Osteoblast (primary cell): ENCODE results near the gene NR2E3. TPM values are rescaled to one million over a fixed set of nuclear protein-coding genes. Genes with fewer than 3 reads are reported as not detected.

ENCODE experiments used
- DNase-seq: peaks from one replicate; pipeline ENCODE4 v3.0.0; 2011; ENCODE audit warnings: low spot score, mixed read lengths; ENCODE audit not compliant: insufficient read length; ENCODE audit errors: missing footprints
- H2AFZ ChIP-seq: 2 replicates; pipeline ENCODE4 v1.6.0; 2011; ENCODE audit warnings: mild to moderate bottlenecking, low read length
- H3K27ac ChIP-seq: 2 replicates; pipeline ENCODE4 v1.5.1; 2011; ENCODE audit warnings: mild to moderate bottlenecking, low read depth, low read length, moderate library complexity
- H3K27me3 ChIP-seq: 2 replicates; pipeline ENCODE4 v1.6.0; 2012; ENCODE audit warnings: mild to moderate bottlenecking, control low read depth, inconsistent platforms, low read length, moderate library complexity; ENCODE audit not compliant: insufficient read depth
- H3K36me3 ChIP-seq: 2 replicates; pipeline ENCODE4 v1.5.1; 2011; ENCODE audit warnings: mild to moderate bottlenecking, low read length, control low read depth, moderate library complexity; ENCODE audit not compliant: insufficient read depth
- H3K4me1 ChIP-seq: 2 replicates; pipeline ENCODE4 v1.5.1; 2011; ENCODE audit warnings: mild to moderate bottlenecking, low read length, control low read depth, moderate library complexity; ENCODE audit not compliant: insufficient read depth
- H3K4me2 ChIP-seq: 2 replicates; pipeline ENCODE4 v1.6.0; 2011; ENCODE audit warnings: mild to moderate bottlenecking, low read length; ENCODE audit not compliant: insufficient read depth
- H3K4me3 ChIP-seq: fragments of 200-600 bp; sonication (generic); 3 replicates; pipeline ENCODE4 v1.5.1; 2012; ENCODE audit warnings: mild to moderate bottlenecking, low read length, inconsistent platforms; ENCODE audit not compliant: insufficient read depth
- H3K79me2 ChIP-seq: 2 replicates; pipeline ENCODE4 v1.6.0; 2012; ENCODE audit warnings: mild to moderate bottlenecking, low read length, control low read depth, inconsistent platforms; ENCODE audit not compliant: insufficient read depth
- H3K9me3 ChIP-seq: 2 replicates; pipeline ENCODE4 v1.5.1; 2011; ENCODE audit warnings: low read depth, low read length, control low read depth
- H4K20me1 ChIP-seq: 2 replicates; pipeline ENCODE4 v1.6.0; 2012; ENCODE audit warnings: mild to moderate bottlenecking, low read length, control low read depth; ENCODE audit not compliant: insufficient read depth
- CTCF ChIP-seq: IDR thresholded peaks from 2 replicates; pipeline ENCODE4 v1.5.1; 2011; ENCODE audit warnings: mild to moderate bottlenecking, low read depth, low read length, moderate library complexity; ENCODE audit errors: extremely low read depth
- total RNA-seq: library from RNA; depleted of rRNA; stranded (reverse); fragments of >200 nt; gene quantifications from 2 replicates; pipeline ENCODE4 v1.2.3, GENCODE V29; 2012

Gene NR2E3
- total RNA-seq, 1 donor: under 0.01 TPM

- H3K4me1 ChIP-seq: peaks cover 14% of the 10 kb centered on the region
- no peak overlapping the region for H3K4me3 ChIP-seq
- no peak overlapping the region for H2AFZ ChIP-seq
- H3K27me3 ChIP-seq: no peaks in the 10 kb centered on the region
- H3K27ac ChIP-seq: no peak overlapping the region
- TF ChIP-seq CTCF: no peak
- no peaks in the 10 kb centered on the region for H4K20me1 ChIP-seq
- H3K9me3 ChIP-seq: no peaks in the 10 kb centered on the region
- H3K4me2 ChIP-seq: no peak overlapping the region
- H3K79me2 ChIP-seq: no peaks in the 10 kb centered on the region
- no peaks in the 10 kb centered on the region for H3K36me3 ChIP-seq
- no peak for DNase-seq
Measured at GRCh38 chr15:71786673-71787072, 23.7 kb upstream of the NR2E3 start.

- H3K36me3 ChIP-seq: no peaks in the 10 kb centered on the region
- no peak for DNase-seq
- no peaks in the 10 kb centered on the region for H3K27me3 ChIP-seq
- TF ChIP-seq CTCF: no peak
- H3K27ac ChIP-seq: no peak overlapping the region
- H3K79me2 ChIP-seq: no peaks in the 10 kb centered on the region
- H4K20me1 ChIP-seq: no peaks in the 10 kb centered on the region
- H3K4me1 ChIP-seq: peaks cover 23% of the 10 kb centered on the region
- no peaks in the 10 kb centered on the region for H3K9me3 ChIP-seq
- H2AFZ ChIP-seq: no peak overlapping the region
- H3K4me3 ChIP-seq: no peak overlapping the region
- no peak overlapping the region for H3K4me2 ChIP-seq
Measured at GRCh38 chr15:71788646-71789579, 21.4 kb upstream of the NR2E3 start.

GRCh38 chr15:71789616-71790015, 20.7 kb upstream of the NR2E3 start:
- H3K27me3 ChIP-seq: no peaks in the 10 kb centered on the region
- no peak overlapping the region for H2AFZ ChIP-seq
- no peak overlapping the region for H3K27ac ChIP-seq
- H4K20me1 ChIP-seq: no peaks in the 10 kb centered on the region
- H3K4me3 ChIP-seq: no peak overlapping the region
- H3K79me2 ChIP-seq: no peaks in the 10 kb centered on the region
- no peaks in the 10 kb centered on the region for H3K36me3 ChIP-seq
- DNase-seq: no peak
- TF ChIP-seq CTCF: no peak
- no peaks in the 10 kb centered on the region for H3K9me3 ChIP-seq
- no peak overlapping the region for H3K4me2 ChIP-seq
- peaks cover 23% of the 10 kb centered on the region for H3K4me1 ChIP-seq

- TF ChIP-seq CTCF: no peak
- Histone ChIP-seq H3K27ac (no peak overlapping the region), H3K79me2 (no peaks in the 10 kb centered on the region), H3K4me1 (peaks cover 23% of the 10 kb centered on the region), H3K4me3 (no peak overlapping the region), H2AFZ (no peak overlapping the region), H3K36me3 (no peaks in the 10 kb centered on the region), H3K9me3 (no peaks in the 10 kb centered on the region), H4K20me1 (no peaks in the 10 kb centered on the region), H3K4me2 (no peak overlapping the region), H3K27me3 (no peaks in the 10 kb centered on the region)
- DNase-seq: peak; percentile 86
Measured at GRCh38 chr15:71790081-71790480, 20.3 kb upstream of the NR2E3 start.
